Activated CD4-positive, alpha-beta T cell treated with anti-CD3 and anti-CD28 coated beads, Interleukin-2, amount 10 ng/mL, durations not matched to agents 7 days and 5 days (primary cell): ENCODE data around the gene TSEN34. TPM values are rescaled to one million over a fixed set of nuclear protein-coding genes. Genes with fewer than 3 reads are reported as not detected.
"Not testable (repeated sequence)": the region's sequence is repeated elsewhere in the genome, so short reads cannot be mapped to it uniquely, and the experiment has no call there.

Experiments used
- CTCF ChIA-PET: fragments of 350-600 bp; sonication (Branson Sonifier 250); formaldehyde crosslinking; loops from one replicate; lab custom pipeline; 2021; ENCODE audit warnings: antibody characterized with exemption; lab: Charles Lee
- POLR2A ChIA-PET: fragments of 350-600 bp; sonication (Branson Sonifier 250); formaldehyde crosslinking; loops from one replicate; lab custom pipeline; 2021; ENCODE audit warnings: antibody characterized with exemption; lab: Charles Lee
- DNase-seq: peaks from one replicate; pipeline ENCODE4 v3.0.0-alpha.2; 2020
- H3K27ac Mint-ChIP-seq: one replicate; pipeline ENCODE4 v1.8.0; 2021; ENCODE audit warnings: mild to moderate bottlenecking, moderate library complexity, mixed read lengths
- H3K27me3 Mint-ChIP-seq: one replicate; pipeline ENCODE4 v1.8.0; 2021; ENCODE audit warnings: mixed read lengths
- H3K36me3 Mint-ChIP-seq: one replicate; pipeline ENCODE4 v1.8.0; 2021; ENCODE audit warnings: low read depth, mixed read lengths
- H3K4me1 Mint-ChIP-seq: one replicate; pipeline ENCODE4 v1.8.0; 2021; ENCODE audit warnings: mixed read lengths
- H3K4me3 Mint-ChIP-seq: one replicate; pipeline ENCODE4 v1.8.0; 2021; ENCODE audit warnings: mild to moderate bottlenecking, moderate library complexity, mixed read lengths
- H3K9me3 Mint-ChIP-seq: one replicate; pipeline ENCODE4 v1.8.0; 2021; ENCODE audit warnings: mixed read lengths
- total RNA-seq, 2 experiments: library from RNA; stranded (reverse); gene quantifications; one replicate each; pipeline ENCODE4 v1.2.3, GENCODE V29; 2021

The TSEN34 gene
- total RNA-seq, 2 experiments from 2014 or later, result 7.9 to 10.2 TPM

DNA sequence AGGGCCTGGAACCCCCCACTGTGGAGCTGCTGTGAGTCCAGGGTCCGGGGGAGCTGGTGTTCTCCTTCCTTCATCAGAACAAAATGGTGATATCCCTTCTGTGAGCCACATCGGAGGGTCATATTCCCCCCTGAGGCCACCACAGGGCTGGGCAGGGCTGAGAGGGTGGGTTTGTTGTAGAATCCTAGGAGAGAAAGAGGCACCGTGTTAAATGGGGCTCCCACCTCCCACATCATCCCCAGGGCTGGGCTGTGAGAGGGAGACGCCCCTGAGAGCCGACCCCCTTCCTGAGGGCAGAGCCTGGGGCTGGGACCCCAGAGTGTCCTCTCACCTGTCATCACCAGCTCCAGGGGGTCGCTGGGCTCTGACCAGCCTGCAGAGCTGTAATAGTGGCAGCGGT lies 30.8 kb downstream of the TSEN34 start:
- peaks cover 10% of the 10 kb centered on the region for H3K4me1 Mint-ChIP-seq
- H3K36me3 Mint-ChIP-seq, H3K9me3 Mint-ChIP-seq, POLR2A ChIA-PET, DNase-seq, H3K27ac Mint-ChIP-seq, CTCF ChIA-PET, H3K27me3 Mint-ChIP-seq, H3K4me3 Mint-ChIP-seq: not testable (repeated sequence)

DNA sequence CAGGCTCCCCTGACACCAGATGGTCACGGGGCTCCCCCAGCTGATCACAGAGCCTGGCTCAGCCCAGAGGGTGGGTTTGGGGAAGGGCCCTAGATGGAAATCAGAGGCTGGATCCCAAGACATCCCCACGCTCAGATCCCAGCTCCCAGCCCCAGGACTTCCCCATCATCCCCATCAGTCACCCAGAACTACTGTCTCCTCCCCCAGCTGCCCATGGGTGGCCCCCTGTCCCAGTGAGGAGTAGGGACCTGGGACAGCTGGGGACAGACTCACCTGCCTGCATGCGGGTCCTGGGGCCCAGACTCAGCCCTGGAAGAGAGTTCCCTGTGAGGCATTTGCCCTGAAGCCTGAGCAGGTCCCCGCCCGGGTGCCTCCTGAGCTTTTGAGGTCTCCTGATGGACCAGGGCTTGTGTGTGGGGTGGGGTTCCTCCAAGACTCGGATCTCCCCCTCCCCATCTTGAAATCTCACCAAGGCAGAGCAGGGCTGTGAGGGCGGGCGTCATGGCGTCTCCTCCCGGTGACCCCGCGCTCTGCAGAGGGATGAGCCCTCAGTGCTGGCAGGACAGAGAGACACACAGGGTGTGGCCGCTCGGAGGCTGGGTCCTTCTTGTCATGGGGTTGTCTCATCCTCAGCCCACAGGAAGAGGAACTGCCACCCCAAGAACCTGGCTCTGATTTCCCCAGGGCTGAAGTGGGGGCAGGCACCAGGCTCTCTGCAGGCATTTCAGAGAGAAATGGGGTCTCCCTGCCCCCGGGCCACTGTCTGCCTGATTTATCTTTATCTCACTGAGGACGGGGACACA lies 31.6 kb downstream of the TSEN34 start, which contains the start of gene LILRB3:
Gene LILRB3, minus strand, starts transcription at position 534 of the 803 bp plus-strand sequence. Its CDS starts 31 bp downstream, at position 503.
- not testable (repeated sequence) for H3K36me3 Mint-ChIP-seq, H3K9me3 Mint-ChIP-seq, H3K4me3 Mint-ChIP-seq, DNase-seq, H3K27me3 Mint-ChIP-seq
- Mint-ChIP-seq H3K4me1 (peaks cover 10% of the 10 kb centered on the region), H3K27ac (peak within 1 kb of the TSS; percentile 65)
- CTCF ChIA-PET, result interaction anchor here (1.2 kb wide), 1 partner anchor 44 kb away, joined by 7 read pairs; no protein-coding TSS in a partner anchor
- POLR2A ChIA-PET, result interaction anchor here (0.7 kb wide), 1 partner anchor 46 kb away, joined by 3 read pairs; no protein-coding TSS in a partner anchor

DNA sequence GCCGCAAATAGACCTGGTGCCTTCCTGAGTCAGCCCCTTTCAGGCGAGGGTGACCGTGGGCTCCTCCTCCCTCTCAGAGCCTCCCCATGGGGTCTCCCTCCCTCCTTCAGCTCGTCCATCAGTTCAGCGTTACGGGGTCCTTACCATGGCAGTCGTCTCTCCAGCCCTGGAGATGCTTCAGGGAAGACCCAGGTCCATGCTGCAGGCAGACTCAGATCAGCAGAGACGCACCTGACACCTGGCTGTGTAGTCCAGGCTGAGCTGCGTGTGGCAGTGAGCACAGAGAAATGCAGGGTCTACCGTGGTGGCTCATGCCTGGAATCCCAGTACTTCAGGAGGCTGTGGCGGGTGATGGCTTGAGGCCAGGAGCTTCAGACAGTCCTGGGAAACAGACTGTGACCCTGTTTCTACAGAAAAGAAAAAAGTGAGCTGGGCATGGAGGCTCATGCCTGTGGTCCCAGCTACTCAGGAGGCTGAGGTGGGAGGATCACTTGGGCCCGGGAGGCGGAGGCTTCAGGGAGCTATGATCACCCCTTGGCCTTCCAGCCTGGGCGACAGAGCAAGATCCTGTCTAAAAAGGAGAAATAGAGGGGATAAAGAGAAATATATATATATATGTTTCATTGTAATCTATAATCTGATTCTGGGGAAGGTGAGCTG lies 32.3 kb downstream of the TSEN34 start:
- not testable (repeated sequence) for H3K9me3 Mint-ChIP-seq, H3K4me3 Mint-ChIP-seq, DNase-seq, H3K36me3 Mint-ChIP-seq, H3K27me3 Mint-ChIP-seq
- peak overlapping the region; percentile 65 for H3K27ac Mint-ChIP-seq
- H3K4me1 Mint-ChIP-seq, result peaks cover 10% of the 10 kb centered on the region
- ChIA-PET POLR2A (interaction anchor here (0.7 kb wide), 1 partner anchor 45 kb away, joined by 3 read pairs; no protein-coding TSS in a partner anchor), CTCF (interaction anchor here (1.2 kb wide), 1 partner anchor 43 kb away, joined by 7 read pairs; no protein-coding TSS in a partner anchor)

GRCh38 chr19:54223937-54224281 lies 32.8 kb downstream of the TSEN34 start:
- POLR2A ChIA-PET, H3K27me3 Mint-ChIP-seq, DNase-seq, H3K4me3 Mint-ChIP-seq, H3K9me3 Mint-ChIP-seq, H3K36me3 Mint-ChIP-seq: not testable (repeated sequence)
- CTCF ChIA-PET, result interaction anchor here (1.2 kb wide), 1 partner anchor 43 kb away, joined by 7 read pairs; no protein-coding TSS in a partner anchor
- Mint-ChIP-seq H3K4me1 (peaks cover 10% of the 10 kb centered on the region), H3K27ac (peak overlapping the region; percentile 65)

DNA sequence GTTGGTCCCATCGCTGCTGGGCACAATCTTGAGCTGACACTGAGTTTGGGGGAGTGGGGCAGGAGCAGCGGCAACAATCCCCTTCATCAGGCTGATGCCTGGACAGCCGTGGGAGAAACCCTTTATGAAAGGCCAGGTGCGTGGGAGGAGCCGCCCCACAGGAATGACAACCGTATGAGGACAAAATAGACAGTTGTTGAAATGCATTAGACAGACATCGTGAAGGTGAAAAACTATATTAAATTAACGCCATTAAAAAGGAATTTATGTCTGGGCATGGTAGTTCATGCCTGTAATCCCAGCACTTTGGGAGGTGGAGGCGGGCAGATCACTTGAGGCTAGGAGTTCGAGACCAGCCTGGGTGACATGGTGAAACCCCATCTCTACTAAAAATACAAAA lies 33.5 kb downstream of the TSEN34 start:
- H3K27ac Mint-ChIP-seq, CTCF ChIA-PET, POLR2A ChIA-PET, H3K27me3 Mint-ChIP-seq, DNase-seq, H3K4me3 Mint-ChIP-seq, H3K36me3 Mint-ChIP-seq, H3K9me3 Mint-ChIP-seq: not testable (repeated sequence)
- peaks cover 10% of the 10 kb centered on the region for H3K4me1 Mint-ChIP-seq

GRCh38 chr19:54229146-54229545 lies 38.0 kb downstream of the TSEN34 start:
- H3K36me3 Mint-ChIP-seq, result no peaks in the 10 kb centered on the region
- no peaks in the 10 kb centered on the region for H3K9me3 Mint-ChIP-seq
- peaks cover 3% of the 10 kb centered on the region for H3K4me1 Mint-ChIP-seq
- ChIA-PET POLR2A (no interaction called here), CTCF (interaction anchor here (0.6 to 0.7 kb wide), 3 partner anchors 105 to 1049 kb away, joined by 3 to 4 read pairs (median 3); no protein-coding TSS in a partner anchor)
- DNase-seq, result no peak
- no peak overlapping the region for H3K4me3 Mint-ChIP-seq
- no peak overlapping the region for H3K27ac Mint-ChIP-seq
- peaks cover 21% of the 10 kb centered on the region for H3K27me3 Mint-ChIP-seq

DNA sequence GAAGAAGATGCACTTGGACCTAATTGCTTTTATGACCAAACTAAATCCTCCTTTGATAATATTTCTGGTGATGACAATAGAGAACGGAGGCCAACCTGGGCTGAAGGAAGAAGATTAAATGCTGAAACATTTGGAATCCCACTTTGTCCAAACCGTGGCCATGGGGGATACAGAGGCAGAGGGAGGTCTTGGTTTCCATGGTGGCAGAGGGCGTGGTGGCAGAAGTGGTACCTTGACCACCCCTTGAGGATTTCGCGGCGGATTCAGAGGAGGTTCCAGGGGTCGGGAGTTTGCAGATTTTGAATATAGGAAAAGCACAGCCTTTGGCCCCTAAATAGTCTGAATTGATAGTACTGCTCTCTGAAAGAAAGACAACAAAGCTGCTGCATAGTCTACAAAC lies 38.9 kb downstream of the TSEN34 start:
- Mint-ChIP-seq H3K27ac (no peak overlapping the region), H3K4me1 (peaks cover 3% of the 10 kb centered on the region), H3K9me3 (no peaks in the 10 kb centered on the region), H3K4me3 (no peak overlapping the region), H3K27me3 (peaks cover 30% of the 10 kb centered on the region), H3K36me3 (no peaks in the 10 kb centered on the region)
- ChIA-PET POLR2A (interaction anchor here (0.7 kb wide), 1 partner anchor 728 kb away, joined by 5 read pairs; no protein-coding TSS in a partner anchor), CTCF (interaction anchor here (0.6 to 0.7 kb wide), 3 partner anchors 207 to 1403 kb away, joined by 3 to 4 read pairs (median 4); no protein-coding TSS in a partner anchor)
- DNase-seq, result no peak

- H3K27me3 Mint-ChIP-seq, result peaks cover 31% of the 10 kb centered on the region
- DNase-seq, result peak; percentile 86
- ChIA-PET CTCF (interaction anchor here (1.3 to 1.7 kb wide), 2 partner anchors 20 to 63 kb away, joined by 4 to 5 read pairs; no protein-coding TSS in a partner anchor), POLR2A (no interaction called here)
- H3K4me3 Mint-ChIP-seq, result no peak overlapping the region
- H3K9me3 Mint-ChIP-seq, result no peaks in the 10 kb centered on the region
- H3K4me1 Mint-ChIP-seq, result peaks cover 3% of the 10 kb centered on the region
- H3K36me3 Mint-ChIP-seq, result no peaks in the 10 kb centered on the region
- H3K27ac Mint-ChIP-seq, result no peak overlapping the region
Measured at GRCh38 chr19:54231077-54231931, 40.2 kb downstream of the TSEN34 start.

- Mint-ChIP-seq H3K27ac (no peak overlapping the region), H3K4me3 (no peak overlapping the region), H3K9me3 (no peaks in the 10 kb centered on the region), H3K27me3 (peaks cover 38% of the 10 kb centered on the region), H3K4me1 (peaks cover 3% of the 10 kb centered on the region), H3K36me3 (no peaks in the 10 kb centered on the region)
- ChIA-PET CTCF (no interaction called here), POLR2A (no interaction called here)
- DNase-seq, result no peak
Measured at GRCh38 chr19:54233941-54234340, 42.8 kb downstream of the TSEN34 start.

- H3K27ac Mint-ChIP-seq, H3K4me3 Mint-ChIP-seq, POLR2A ChIA-PET, H3K36me3 Mint-ChIP-seq, H3K4me1 Mint-ChIP-seq, H3K9me3 Mint-ChIP-seq, DNase-seq, CTCF ChIA-PET: not testable (repeated sequence)
- peaks cover 14% of the 10 kb centered on the region for H3K27me3 Mint-ChIP-seq
Measured at GRCh38 chr19:54239491-54240371, 48.6 kb downstream of the TSEN34 start.

- H3K9me3 Mint-ChIP-seq, H3K4me3 Mint-ChIP-seq, DNase-seq, H3K4me1 Mint-ChIP-seq, H3K36me3 Mint-ChIP-seq, CTCF ChIA-PET, POLR2A ChIA-PET: not testable (repeated sequence)
- Mint-ChIP-seq H3K27me3 (peaks cover 11% of the 10 kb centered on the region), H3K27ac (peak overlapping the region; percentile 25)
Measured at GRCh38 chr19:54240372-54241336, 49.5 kb downstream of the TSEN34 start.
